ENCODE data around the gene SLC12A8.

DNA sequence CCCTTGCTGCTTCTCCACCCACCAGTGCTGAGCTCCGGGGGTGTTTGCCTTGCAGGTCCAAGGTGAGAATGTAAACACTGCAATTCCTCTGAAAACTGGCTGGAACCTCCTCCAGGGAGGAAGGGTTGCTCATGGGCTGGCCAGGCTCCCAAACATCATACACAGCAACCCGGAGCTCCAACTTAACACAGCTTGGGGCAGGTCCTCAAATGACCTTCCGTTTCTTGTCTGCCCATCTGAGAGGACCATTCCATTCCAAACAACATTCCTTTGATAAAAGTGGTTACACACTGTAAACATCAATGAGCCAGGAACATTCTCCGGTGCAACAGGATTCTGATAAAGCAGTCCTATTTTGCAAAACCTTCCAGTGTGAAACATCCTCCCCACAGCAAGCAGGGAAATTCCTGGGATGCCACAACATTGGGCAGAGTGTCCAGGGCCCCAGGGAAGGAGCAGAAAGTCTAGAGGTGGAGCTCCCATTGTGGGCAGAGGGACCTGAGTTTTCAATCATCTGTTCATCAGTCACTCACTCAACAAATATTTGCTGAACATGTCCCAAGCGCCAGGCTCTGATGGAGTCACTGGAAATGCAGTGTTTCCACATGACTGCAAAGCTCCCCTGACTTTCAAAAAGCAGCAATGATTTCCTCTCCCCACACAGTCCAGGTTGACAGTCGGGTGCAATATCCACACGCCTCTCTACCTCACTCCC is 149.5 kb downstream of the SLC12A8 start:
- TF ChIP-seq POLR2A (IDR thresholded peaks at IDR 0.05), result no peak
- TF ChIP-seq, protein P1, sequence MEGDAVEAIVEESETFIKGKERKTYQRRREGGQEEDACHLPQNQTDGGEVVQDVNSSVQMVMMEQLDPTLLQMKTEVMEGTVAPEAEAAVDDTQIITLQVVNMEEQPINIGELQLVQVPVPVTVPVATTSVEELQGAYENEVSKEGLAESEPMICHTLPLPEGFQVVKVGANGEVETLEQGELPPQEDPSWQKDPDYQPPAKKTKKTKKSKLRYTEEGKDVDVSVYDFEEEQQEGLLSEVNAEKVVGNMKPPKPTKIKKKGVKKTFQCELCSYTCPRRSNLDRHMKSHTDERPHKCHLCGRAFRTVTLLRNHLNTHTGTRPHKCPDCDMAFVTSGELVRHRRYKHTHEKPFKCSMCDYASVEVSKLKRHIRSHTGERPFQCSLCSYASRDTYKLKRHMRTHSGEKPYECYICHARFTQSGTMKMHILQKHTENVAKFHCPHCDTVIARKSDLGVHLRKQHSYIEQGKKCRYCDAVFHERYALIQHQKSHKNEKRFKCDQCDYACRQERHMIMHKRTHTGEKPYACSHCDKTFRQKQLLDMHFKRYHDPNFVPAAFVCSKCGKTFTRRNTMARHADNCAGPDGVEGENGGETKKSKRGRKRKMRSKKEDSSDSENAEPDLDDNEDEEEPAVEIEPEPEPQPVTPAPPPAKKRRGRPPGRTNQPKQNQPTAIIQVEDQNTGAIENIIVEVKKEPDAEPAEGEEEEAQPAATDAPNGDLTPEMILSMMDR (IDR thresholded peaks at IDR 0.05), result no peak
